ENCODE results near the gene ZNF32.
"Not testable (repeated sequence)": the region's sequence is repeated elsewhere in the genome, so short reads cannot be mapped to it uniquely, and the experiment has no call there.

Gene ZNF32

GRCh38 chr10:43640603-43641002 lies 8.1 kb downstream of the ZNF32 start:
- no peak for TF ChIP-seq CTCF (IDR thresholded peaks at IDR 0.05; ENCODE audit: low read depth, low read length)
- DNase-seq (ENCODE audit: extremely low read depth, low read depth) = no peak

DNA sequence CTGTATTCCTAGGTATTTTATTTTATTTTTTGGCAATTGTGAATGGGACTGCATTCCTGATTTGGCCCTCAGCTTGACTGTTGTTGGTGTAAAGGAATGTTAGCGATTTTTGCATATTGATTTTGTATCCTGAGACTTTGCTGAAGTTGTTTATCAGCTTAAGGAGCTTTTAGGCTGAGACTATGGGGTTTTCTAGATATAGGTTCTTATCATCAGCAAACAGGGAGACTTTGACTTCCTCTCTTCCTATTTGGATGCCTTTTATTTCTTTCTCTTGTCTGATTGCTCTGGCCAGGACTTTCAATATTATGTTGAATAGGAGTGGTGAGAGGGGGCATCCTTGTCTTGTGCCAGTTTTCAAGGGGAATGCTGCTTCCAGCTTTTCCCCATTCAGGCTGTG lies 12.9 kb downstream of the ZNF32 start:
- not testable (repeated sequence) for DNase-seq (ENCODE audit: extremely low read depth, low read depth)

GRCh38 chr10:43628956-43629355 lies 19.7 kb downstream of the ZNF32 start:
- DNase-seq (ENCODE audit: extremely low read depth, low read depth) = no peak

GRCh38 chr10:43627942-43628341 lies 20.7 kb downstream of the ZNF32 start:
- DNase-seq (ENCODE audit: extremely low read depth, low read depth) = no peak
- TF ChIP-seq CTCF (IDR thresholded peaks at IDR 0.05; ENCODE audit: low read depth, low read length) = no peak

More at GRCh38 chr10:43628956-43629355, 19.7 kb downstream of the ZNF32 start:
- no peak for TF ChIP-seq CTCF (IDR thresholded peaks at IDR 0.05; ENCODE audit: low read depth, low read length)

- no peak for DNase-seq (ENCODE audit: extremely low read depth, low read depth)
- no peak for TF ChIP-seq CTCF (IDR thresholded peaks at IDR 0.05; ENCODE audit: low read depth, low read length)
Observed at GRCh38 chr10:43623351-43623750, 25.3 kb downstream of the ZNF32 start.

GRCh38 chr10:43622038-43622437 lies 26.6 kb downstream of the ZNF32 start:
- no peak for TF ChIP-seq CTCF (IDR thresholded peaks at IDR 0.05; ENCODE audit: low read depth, low read length)
- no peak for DNase-seq (ENCODE audit: extremely low read depth, low read depth)

DNA sequence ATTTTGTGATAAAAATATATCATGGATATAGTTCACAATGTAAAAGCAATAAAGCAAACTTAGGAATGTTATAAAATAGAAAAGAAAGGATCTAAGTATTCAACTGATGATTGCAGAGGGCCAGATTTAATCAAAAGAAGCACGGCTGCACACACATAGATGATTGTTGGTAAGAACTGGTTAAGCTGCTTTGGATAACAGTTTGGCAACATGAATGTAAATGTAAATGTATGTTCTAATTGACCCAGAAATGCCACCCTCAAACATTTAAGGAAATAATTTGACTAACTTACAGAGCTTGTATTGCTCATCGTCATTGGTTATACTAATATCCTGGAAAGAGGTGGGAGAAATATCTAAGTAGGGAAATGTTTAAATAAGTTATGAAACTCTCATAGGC lies 29.3 kb downstream of the ZNF32 start:
- DNase-seq (ENCODE audit: extremely low read depth, low read depth) = no peak
- no peak for TF ChIP-seq CTCF (IDR thresholded peaks at IDR 0.05; ENCODE audit: low read depth, low read length)

GRCh38 chr10:43616697-43617370 lies 31.8 kb downstream of the ZNF32 start:
- TF ChIP-seq CTCF (IDR thresholded peaks at IDR 0.05; ENCODE audit: low read depth, low read length) = no peak
- DNase-seq (ENCODE audit: extremely low read depth, low read depth) = no peak

Data from AG09319 (cell line).